ENCODE measurements around the gene SUSD4.

DNA sequence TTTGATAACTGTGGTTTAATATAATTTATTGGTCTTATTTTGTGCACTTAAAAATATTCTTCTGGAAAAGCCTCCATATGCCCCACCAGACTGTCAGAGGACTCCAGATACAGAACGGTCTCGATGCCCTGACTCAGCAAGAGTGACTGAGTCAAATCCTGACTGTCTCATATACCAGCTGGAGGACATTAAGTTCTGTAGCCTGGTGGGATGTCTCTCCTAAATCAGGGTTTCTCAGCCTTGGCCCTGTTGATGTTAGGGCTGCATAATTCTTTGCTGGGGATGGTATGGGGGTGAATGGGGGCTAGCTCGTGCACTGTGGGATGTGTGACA, 153.2 kb downstream of the SUSD4 start:
- TF ChIP-seq, protein P1, sequence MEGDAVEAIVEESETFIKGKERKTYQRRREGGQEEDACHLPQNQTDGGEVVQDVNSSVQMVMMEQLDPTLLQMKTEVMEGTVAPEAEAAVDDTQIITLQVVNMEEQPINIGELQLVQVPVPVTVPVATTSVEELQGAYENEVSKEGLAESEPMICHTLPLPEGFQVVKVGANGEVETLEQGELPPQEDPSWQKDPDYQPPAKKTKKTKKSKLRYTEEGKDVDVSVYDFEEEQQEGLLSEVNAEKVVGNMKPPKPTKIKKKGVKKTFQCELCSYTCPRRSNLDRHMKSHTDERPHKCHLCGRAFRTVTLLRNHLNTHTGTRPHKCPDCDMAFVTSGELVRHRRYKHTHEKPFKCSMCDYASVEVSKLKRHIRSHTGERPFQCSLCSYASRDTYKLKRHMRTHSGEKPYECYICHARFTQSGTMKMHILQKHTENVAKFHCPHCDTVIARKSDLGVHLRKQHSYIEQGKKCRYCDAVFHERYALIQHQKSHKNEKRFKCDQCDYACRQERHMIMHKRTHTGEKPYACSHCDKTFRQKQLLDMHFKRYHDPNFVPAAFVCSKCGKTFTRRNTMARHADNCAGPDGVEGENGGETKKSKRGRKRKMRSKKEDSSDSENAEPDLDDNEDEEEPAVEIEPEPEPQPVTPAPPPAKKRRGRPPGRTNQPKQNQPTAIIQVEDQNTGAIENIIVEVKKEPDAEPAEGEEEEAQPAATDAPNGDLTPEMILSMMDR (IDR thresholded peaks at IDR 0.05), result no peak
- TF ChIP-seq POLR2A (IDR thresholded peaks at IDR 0.05), result no peak
